ENCODE measurements around the gene PYGL.

DNA sequence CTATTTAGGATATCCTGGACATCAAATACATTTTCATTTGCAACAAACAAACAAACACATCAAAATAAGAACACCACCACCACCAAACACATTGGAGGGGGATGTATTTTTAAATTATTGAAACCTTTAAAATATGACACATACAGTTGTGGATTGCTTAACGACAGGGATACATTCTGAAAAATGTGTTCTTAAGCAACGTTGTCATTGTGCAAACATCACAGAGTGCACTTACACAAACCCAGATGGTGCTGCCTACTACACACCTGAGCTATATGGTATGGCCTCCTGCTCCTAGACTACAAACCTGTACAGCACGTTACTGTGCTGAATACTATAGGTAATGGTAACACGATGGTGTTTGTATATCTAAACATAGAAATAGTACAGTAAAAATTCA is 19.4 kb downstream of the PYGL start:
- TF ChIP-seq POLR2AphosphoS5 (IDR thresholded peaks at IDR 0.05; ENCODE audit: low read depth, low read length) (no peak), POLR2A (IDR thresholded peaks at IDR 0.05; ENCODE audit: low read depth, low read length) (no peak), TAF1 (IDR thresholded peaks at IDR 0.05; ENCODE audit: borderline replicate concordance, low read depth, low read length) (no peak)

Measured in GM12892 (cell line).